ENCODE measurements around the gene RASGRP1.
A peak's percentile ranks its signal among the peaks of the same experiment; 100 is the strongest.

Gene RASGRP1

GRCh38 chr15:38461066-38461833, 103.4 kb downstream of the RASGRP1 start:
- H3K4me2 ChIP-seq (ENCODE audit: low read length) = peak overlapping the region; percentile 87
- H3K4me1 ChIP-seq (ENCODE audit: low read length) = peaks cover 54% of the 10 kb centered on the region
- peaks cover 100% of the 10 kb centered on the region for H3K79me2 ChIP-seq (ENCODE audit: low read length)
- H2AFZ ChIP-seq (ENCODE audit: low read depth, low read length) = no peak overlapping the region
- H3K27me3 ChIP-seq (ENCODE audit: low read depth, low read length) = no peaks in the 10 kb centered on the region
- no peak for TF ChIP-seq CTCF (IDR thresholded peaks at IDR 0.05; ENCODE audit: low read depth, low read length)
- TF ChIP-seq EZH2phosphoT487 (IDR thresholded peaks at IDR 0.05; ENCODE audit: low read depth) = no peak
- peak overlapping the region; percentile 86 for H3K27ac ChIP-seq (ENCODE audit: low read length)
- H3K36me3 ChIP-seq (replicated peaks; ENCODE audit: low read depth, low read length) = peaks cover 29% of the 10 kb centered on the region
- peaks cover 23% of the 10 kb centered on the region for H4K20me1 ChIP-seq (ENCODE audit: insufficient read depth, low read length)
- peak overlapping the region; percentile 62 for H3K4me3 ChIP-seq (ENCODE audit: low read length)
- peak overlapping the region; percentile 54 for H3K9ac ChIP-seq (ENCODE audit: low read length)
- H3K9me3 ChIP-seq (ENCODE audit: insufficient read depth, low read length) = no peaks in the 10 kb centered on the region

GRCh38 chr15:38460543-38460942, 104.1 kb downstream of the RASGRP1 start:
- Histone ChIP-seq H3K9me3 (ENCODE audit: insufficient read depth, low read length) (no peaks in the 10 kb centered on the region), H3K9ac (ENCODE audit: low read length) (peak overlapping the region; percentile 47), H3K27ac (ENCODE audit: low read length) (peak overlapping the region; percentile 86), H3K4me3 (ENCODE audit: low read length) (peak overlapping the region; percentile 62), H3K4me2 (ENCODE audit: low read length) (peak overlapping the region; percentile 87), H3K4me1 (ENCODE audit: low read length) (peaks cover 61% of the 10 kb centered on the region), H4K20me1 (ENCODE audit: insufficient read depth, low read length) (peaks cover 30% of the 10 kb centered on the region), H3K79me2 (ENCODE audit: low read length) (peaks cover 100% of the 10 kb centered on the region), H3K27me3 (ENCODE audit: low read depth, low read length) (no peaks in the 10 kb centered on the region), H3K36me3 (replicated peaks; ENCODE audit: low read depth, low read length) (peaks cover 26% of the 10 kb centered on the region), H2AFZ (ENCODE audit: low read depth, low read length) (no peak overlapping the region)
- no peak for TF ChIP-seq EZH2phosphoT487 (IDR thresholded peaks at IDR 0.05; ENCODE audit: low read depth)
- no peak for TF ChIP-seq CTCF (IDR thresholded peaks at IDR 0.05; ENCODE audit: low read depth, low read length)

- Histone ChIP-seq H3K9me3 (ENCODE audit: insufficient read depth, low read length) (no peaks in the 10 kb centered on the region), H3K4me1 (ENCODE audit: low read length) (peaks cover 65% of the 10 kb centered on the region), H3K4me3 (ENCODE audit: low read length) (peak overlapping the region; percentile 62; the same call in 1 of the 2 replicates), H3K9ac (ENCODE audit: low read length) (peak overlapping the region; percentile 47), H3K79me2 (ENCODE audit: low read length) (peaks cover 100% of the 10 kb centered on the region), H2AFZ (ENCODE audit: low read depth, low read length) (no peak overlapping the region), H4K20me1 (ENCODE audit: insufficient read depth, low read length) (peaks cover 37% of the 10 kb centered on the region), H3K27ac (ENCODE audit: low read length) (peak overlapping the region; percentile 86), H3K27me3 (ENCODE audit: low read depth, low read length) (no peaks in the 10 kb centered on the region), H3K36me3 (replicated peaks; ENCODE audit: low read depth, low read length) (peaks cover 23% of the 10 kb centered on the region), H3K4me2 (ENCODE audit: low read length) (peak overlapping the region; percentile 87)
- no peak for TF ChIP-seq EZH2phosphoT487 (IDR thresholded peaks at IDR 0.05; ENCODE audit: low read depth)
- no peak for TF ChIP-seq CTCF (IDR thresholded peaks at IDR 0.05; ENCODE audit: low read depth, low read length)
These were observed 105.1 kb downstream of the RASGRP1 start for GRCh38 chr15:38459480-38459879.

GRCh38 chr15:38458646-38459045, 106.0 kb downstream of the RASGRP1 start:
- no peak overlapping the region for H3K4me2 ChIP-seq (ENCODE audit: low read length)
- no peaks in the 10 kb centered on the region for H3K27me3 ChIP-seq (ENCODE audit: low read depth, low read length)
- H3K36me3 ChIP-seq (replicated peaks; ENCODE audit: low read depth, low read length) = peaks cover 23% of the 10 kb centered on the region
- no peak for TF ChIP-seq EZH2phosphoT487 (IDR thresholded peaks at IDR 0.05; ENCODE audit: low read depth)
- no peak for TF ChIP-seq CTCF (IDR thresholded peaks at IDR 0.05; ENCODE audit: low read depth, low read length)
- H2AFZ ChIP-seq (ENCODE audit: low read depth, low read length) = no peak overlapping the region
- no peak overlapping the region for H3K9ac ChIP-seq (ENCODE audit: low read length)
- H3K4me3 ChIP-seq (ENCODE audit: low read length) = no peak overlapping the region
- no peaks in the 10 kb centered on the region for H3K9me3 ChIP-seq (ENCODE audit: insufficient read depth, low read length)
- peak overlapping the region; percentile 86 for H3K27ac ChIP-seq (ENCODE audit: low read length)
- peaks cover 97% of the 10 kb centered on the region for H3K79me2 ChIP-seq (ENCODE audit: low read length)
- peaks cover 37% of the 10 kb centered on the region for H4K20me1 ChIP-seq (ENCODE audit: insufficient read depth, low read length)
- peaks cover 62% of the 10 kb centered on the region for H3K4me1 ChIP-seq (ENCODE audit: low read length)

All from OCI-LY3 (cell line).